T1000 (cell line): Measurements from ENCODE around the gene ASAP2.

Source experiments
- DNase-seq: peaks from one replicate; lab custom pipeline; 2025; ENCODE audit warnings: mixed read lengths; lab: John Stamatoyannopoulos, UW

The ASAP2 gene

DNA sequence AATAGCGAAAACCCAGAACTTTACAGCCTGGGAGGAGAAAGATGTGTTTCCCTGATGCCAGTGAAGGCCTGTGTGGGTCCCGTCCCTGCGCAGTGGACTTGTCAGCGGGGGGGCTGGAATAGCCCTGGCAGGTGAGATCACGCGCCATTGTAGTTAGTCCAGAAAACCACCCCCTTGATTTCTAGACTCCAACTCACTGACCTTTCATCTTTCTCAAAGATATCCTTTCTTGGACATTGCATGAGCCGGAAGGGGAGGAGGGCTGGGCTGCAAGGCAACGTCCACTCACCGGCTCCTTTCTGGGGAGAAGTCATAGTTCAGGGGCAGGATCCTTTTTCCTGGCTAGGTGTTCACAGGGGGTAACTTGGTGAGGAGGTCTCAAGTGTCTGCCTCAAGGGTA is 22.3 kb upstream of the ASAP2 start:
- no peak for DNase-seq

DNA sequence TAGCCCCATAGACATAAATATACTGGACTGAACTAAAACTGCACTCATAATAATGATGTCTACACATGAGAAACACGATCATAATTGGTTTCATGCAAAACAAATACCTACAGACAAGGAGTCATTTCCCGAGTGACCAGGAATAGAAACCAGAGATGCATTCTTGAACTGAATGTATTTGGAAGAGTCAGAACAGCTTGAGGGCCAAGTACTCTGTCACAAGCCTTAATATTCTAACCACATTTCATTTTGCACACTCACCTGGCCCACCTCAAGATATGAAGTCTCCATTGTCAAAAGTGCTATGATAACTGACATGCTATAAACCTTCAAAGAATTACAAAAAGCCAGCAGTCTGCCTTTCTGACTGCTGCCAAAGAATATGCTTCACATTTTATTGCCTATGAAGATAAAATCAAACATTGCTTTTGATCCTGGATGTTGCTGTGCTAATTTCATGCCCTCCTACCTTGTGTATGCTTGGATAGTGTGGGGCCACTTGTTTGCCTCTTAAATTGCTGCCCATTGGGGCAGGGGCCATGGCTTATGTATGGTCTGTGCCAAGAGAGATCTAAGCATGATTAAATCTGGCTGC is 18.9 kb upstream of the ASAP2 start:
- no peak for DNase-seq

DNA sequence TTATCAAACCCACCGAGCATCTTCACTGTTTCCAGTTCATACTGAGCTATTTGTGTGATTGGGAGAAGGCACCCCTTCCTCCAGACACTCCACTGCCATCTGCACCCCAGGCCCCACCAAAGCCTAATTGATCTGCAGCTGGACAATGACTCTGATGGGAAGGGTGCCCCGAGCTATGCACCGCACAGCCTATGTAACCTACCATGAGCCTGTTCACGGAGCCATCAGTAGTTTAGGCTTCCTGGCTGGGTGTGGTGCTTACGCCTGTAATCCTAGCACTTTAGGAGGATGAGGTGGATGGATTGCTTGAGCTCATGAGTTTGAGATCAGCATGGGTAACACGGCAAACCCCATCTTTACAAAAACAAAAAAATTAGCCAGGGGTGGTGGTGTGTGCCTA is 17.8 kb upstream of the ASAP2 start:
- DNase-seq: no peak

DNA sequence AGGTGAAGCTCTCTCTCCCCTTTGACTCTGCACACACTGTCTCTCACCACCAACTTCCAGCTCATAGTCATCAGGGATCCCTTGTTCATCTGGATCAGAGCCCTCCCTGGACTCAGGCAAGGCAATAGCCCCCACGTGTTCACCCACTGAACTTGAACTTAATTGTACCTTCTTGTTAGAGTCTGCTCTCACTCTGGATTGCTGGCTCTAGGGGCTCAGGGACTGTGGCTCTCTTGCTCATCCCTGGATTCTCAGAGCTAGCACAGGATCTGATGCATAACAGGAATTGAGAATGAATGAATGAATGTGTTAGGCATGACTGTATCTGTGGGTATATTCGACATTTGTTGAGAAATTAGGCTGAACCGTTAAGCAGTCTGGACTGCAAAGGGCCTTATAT is 16.7 kb upstream of the ASAP2 start:
- no peak for DNase-seq

DNA sequence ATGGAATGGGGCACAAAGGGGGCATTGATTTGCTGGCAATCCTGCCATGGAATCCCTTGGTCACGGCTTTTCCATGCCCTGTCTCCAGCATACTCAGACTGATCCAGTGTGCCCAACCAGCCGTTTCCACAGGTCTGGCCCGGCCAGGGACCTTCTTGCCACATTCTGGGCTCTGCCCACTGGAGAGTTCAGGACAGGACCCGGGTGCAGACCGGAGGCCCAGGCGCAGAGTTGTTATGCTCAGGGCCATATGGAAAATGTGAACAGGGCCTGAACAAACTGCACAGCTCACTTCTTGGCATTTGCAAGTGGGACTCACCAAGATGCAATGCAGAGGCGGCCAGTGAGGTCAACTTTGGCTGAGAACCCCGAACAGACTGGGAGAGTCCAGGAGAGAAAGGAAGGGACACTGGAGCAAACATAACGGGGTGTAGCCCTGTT is 15.6 kb upstream of the ASAP2 start:
- peak; percentile 30 for DNase-seq

DNA sequence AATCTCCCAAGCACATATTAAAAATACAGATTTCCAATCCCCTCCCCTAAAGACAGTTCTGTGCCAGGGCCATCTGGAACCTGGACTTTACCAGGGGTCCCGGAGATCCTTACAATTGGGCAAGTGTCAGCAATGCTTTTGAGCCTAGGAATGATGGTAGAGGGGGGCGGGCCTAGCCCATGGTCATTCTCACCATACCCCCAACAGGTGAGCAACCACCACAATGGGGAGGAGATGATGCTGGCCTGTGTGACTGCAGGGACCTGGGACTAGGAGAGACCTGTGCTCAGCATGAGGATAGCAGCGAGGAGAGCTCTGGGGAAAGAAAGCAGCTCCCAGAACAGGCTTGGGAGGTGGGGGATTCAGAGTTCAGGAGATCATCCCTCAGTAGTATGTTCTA is 13.9 kb upstream of the ASAP2 start:
- no peak for DNase-seq

DNA sequence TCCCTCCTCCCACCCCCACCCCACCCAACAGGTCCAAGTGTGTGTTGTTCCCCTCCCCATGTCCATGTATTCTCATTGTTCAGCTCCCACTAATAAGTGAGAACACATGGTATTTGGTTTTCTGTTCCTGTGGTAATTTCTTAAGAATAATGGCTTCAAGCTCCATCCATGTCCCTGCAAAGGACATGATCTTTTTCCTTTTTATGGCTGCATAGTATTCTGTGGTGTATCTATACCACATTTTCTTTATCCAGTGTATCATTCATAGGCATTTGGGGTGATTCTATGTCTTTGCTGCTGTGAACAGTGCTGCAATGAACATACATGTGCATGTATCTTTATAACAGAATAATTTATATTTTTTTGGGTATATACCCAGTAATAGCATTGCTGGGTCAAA is 12.3 kb upstream of the ASAP2 start:
- DNase-seq: no peak

DNA sequence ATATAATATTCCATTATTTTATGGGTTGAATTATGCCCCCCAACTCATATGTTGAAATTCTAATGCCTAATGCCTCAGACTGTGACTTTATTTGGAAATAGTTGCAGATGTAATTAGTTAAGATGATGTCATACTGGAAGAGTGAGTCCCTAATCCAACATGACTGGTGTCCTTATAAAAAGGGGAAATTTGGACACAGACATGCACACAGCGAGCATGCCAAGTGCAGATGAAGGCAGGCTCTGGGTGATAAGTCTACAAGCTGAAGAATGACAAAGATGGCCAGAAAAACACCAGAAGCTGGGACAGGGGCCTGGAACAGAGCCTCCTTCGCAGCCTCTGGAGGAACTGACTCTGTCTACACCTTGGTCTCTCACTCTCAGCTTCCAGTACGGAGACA is 10.0 kb upstream of the ASAP2 start:
- no peak for DNase-seq

DNA sequence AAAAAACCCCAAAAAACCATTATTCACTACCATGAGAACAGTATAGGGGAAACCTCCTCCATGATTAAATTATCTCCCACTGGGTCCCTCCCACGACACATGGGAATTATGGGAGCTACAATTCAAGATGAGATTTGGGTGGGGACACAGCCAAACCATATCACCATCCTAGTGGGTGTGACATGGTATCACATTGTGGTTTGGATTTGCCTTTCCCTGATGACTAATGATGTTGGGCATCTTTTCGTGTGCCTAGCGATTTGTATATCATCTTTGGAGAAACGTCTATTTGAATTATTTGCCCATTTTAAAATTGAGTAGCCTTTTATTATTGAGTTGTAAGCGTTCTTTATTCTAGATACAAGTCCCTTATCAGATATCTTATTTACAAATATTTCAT is 8.7 kb upstream of the ASAP2 start:
- DNase-seq: no peak

DNA sequence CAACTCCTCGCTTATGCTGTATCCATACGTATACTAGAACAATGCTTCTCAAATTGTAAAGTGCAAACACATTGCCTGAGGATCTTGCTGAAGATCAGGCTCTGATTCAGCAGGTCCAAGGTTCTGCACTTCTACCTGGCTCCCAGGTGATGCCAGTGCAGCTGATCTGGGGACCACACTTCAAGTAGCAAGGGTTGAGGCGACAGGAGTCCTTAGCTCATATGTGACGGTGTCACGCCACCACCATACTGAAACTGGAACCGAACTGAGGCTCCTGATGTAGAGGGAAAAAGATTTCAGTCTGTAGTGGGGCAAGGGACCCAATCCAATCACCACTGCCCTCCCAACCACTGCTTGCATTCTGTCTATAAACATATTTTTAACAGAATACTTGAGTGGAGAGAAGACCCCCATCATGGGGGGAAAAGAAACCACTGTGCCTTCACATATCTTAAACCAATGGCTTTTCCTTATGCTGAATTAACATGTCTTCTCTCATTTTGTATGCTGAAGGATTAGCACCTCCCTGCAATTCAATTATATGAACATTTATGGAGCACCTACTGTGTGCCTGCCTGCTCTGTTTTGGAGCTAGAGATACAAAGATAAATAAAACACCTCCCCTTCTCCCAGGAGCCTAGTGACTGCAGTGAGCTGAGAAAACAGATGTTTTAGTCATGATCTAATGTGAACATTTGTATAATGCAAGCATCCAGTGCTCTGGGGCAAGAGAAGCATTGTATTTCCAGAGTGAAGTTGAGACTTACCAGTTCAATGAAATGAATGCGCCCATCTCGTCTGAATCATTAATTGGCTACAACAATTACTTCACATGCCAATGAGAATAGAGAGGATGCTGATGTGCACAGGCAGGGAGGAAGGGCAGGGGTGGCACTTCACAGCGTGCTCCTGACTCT is 6.6 kb upstream of the ASAP2 start:
- no peak for DNase-seq

DNA sequence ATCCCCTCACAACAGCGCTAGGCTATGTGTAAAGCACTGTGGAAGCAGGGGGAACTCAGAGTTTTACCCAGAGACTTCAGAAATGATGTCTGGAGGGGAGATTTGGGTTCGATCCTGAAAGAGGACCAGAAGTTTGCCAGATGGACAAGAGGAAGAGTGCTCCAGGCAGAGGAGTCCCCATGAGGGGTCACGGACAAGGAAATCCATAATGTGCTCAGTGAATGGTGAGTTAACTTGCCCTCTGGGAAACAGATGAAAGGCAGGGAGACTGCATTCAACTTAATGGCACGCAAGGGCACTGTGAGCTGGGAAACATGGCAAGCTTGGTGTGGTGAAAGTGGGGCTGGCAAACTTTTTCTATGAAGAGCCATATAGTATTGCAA is 6.0 kb upstream of the ASAP2 start:
- no peak for DNase-seq

DNA sequence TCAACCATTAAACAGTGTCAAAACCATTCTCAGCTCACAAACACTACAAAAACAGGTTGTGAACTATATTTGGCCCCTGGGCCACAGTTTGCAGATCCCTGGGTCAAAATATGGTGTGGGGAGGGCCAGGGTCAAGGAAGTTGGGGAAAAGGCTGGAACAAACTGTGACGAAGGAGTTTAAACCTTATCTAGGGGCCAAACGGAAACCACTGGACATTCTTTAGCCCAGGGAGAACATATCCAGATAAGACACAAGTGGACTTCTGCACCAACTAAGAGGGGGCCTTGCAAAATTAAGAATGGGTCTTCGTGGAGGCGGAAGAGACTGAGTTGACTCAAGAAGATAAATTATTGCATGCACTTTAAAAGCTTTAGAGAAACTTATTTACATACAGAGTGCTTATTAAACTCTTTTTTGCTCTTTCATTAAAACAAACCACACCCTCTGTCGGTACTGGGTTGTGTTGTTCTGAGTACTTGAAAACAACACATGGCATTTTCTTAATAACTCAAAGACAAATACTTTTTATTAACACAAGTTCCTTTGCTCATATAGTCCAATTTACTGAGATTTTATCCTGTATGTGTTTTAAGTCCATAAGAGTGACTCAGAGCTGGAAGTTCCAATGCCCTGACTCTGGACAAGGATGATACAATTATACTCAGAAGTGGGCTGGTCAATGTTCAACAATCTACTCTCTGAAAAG is 5.3 kb upstream of the ASAP2 start:
- DNase-seq: no peak

DNA sequence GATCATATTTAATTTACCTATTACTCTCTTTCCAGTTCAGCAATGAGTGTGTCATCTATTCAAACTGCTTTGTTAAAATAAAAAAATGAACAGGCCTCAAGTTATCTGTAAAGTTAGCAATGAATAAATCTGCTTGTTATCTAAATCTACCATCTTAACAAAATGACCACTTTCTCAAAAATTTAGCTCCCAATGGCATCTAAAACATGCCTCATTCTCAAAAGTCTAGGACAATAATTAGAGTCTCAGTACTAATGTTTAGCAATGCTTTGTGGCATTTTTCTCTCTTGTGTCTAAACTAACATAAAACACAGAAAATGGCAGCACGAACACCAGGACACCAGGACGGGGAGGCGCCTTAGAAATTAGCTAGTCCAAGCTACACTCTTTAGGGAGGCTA is 3.6 kb upstream of the ASAP2 start:
- DNase-seq: no peak

DNA sequence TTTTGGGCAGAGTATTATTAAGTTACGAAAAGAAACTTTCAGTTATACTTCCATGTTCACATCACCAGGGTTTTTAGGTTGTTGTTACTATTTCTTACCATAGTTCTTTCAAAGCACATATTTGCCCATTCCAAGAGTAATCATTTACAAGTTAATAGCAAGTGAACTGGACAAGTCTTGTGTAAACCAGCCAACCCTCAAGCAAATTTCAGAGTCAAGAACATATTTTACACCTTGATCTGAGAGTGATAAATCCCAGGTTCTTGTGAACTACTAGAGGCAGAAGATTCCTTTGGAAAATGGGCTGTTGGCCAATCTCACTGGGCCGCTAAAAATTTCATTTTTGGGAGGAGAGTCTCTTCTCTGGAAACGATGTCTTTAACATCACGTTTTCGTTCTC is 2.7 kb upstream of the ASAP2 start:
- DNase-seq: no peak

DNA sequence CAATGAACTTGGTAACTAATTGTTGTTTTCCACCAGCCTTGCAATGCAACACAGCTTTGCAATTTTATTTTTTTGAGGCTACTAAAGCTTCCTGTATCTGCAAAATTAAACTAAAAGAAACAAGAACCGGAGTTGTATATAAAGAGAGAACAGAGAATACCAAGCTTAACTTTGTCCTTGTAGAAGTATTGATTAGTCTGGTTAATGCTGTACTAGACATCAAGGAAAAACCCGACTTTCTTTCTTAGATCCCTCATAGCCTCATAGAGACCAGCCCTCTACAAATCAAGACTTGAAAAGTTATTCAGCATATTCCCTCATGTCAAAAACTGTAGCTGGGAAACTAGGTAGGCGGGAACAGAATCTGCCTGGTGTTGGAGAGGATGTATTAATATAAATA is 1.7 kb upstream of the ASAP2 start:
- DNase-seq: no peak

DNA sequence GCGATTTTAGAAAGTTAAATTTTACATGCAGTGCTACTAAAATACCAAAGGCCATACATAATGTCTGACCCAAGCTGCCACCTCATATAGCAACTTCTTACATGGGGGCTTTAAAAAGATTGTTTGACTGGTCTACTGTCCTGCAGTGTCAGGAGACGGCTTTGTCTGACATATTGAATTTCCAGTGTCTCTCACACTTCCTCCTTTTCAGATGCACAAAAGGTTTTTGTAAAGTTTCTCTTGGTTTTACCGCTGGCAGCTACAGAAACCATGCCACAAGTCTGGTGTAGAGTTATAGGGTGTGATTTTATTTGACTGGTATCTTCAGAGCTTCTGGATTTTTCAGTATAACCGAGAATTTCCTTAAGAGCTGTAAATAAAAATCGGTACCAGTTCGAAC is 1.1 kb upstream of the ASAP2 start:
- DNase-seq: no peak

DNA sequence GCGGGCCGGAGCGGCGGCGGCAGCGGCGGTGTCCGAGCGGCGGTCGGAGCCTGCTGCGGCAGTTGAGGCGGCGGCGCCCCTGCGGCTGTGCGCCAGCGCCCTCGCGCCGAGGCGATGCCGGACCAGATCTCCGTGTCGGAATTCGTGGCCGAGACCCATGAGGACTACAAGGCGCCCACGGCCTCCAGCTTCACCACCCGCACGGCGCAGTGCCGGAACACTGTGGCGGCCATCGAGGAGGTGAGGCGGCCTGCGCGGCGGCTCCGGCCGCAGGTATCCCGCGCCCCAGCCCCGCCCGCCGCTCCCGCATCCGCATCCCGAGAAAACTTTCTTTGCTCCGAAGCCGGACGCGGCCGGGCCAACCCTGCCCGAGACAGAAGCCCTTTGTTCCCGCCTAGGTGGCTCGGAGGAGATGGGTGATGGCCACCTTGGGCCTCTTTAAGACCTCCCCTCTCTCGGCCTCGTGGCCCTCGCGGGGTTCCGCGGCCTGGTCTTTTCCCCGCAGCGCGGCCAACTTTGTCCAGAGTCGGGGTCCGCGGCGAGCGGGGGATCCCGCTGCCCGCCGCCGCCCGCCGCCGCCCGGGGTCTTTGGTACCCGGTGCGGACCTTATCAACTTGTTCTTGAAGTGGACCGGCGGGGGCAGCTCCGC is 504 bp downstream of the ASAP2 start:
- peak; percentile 14 for DNase-seq

DNA sequence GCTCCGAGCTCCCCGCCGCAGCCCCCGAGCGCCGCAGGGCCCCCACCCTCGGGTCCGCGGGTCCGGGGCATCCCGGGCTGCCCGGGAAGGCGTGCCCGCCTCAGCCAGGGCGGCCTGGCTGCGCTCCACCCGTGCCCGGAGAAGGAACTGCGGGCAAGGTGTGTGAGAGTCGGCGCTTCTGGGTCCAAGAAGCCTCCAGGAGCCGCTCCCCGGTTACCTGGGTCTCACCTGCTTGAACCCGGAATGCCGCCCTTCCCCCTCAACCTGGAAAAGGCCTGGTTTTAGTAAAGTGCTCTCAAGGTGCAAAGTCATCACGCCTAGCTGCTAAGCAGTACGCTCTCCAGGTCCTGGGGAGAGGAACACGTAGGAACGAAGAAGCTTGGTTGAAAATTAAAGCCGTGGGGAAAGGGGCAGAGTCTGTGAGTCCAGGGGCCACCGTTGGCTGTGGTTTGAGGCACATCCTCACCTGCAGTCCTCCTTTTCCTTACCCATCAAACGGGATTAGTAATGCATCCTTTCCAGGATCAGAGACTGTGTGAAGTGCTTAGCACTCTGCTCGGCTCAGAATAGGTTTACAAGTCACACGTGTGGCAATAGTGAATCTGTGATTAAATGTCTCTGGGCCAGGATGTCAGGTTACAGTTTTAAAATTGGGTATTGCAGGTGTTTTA is 1.2 kb downstream of the ASAP2 start:
- DNase-seq: no peak

DNA sequence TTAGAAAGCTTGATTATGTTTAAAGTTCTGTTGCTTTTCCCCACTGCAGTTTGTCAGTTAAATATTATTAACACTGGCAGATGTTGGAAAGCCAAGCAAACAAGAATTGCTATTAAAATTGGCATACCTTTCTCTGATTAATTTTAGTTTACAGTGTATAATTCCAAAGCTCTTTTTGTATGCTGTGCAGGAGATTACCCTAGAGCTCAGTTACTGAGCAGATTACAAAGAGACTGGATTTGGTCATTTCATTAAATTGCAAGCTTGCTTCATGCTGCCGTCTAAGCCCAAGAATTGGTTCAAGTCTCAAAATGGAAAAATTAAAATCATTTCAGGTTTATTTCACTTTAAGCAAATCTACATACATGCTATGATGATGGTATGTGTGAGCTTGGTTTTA is 2.3 kb downstream of the ASAP2 start:
- DNase-seq: no peak

DNA sequence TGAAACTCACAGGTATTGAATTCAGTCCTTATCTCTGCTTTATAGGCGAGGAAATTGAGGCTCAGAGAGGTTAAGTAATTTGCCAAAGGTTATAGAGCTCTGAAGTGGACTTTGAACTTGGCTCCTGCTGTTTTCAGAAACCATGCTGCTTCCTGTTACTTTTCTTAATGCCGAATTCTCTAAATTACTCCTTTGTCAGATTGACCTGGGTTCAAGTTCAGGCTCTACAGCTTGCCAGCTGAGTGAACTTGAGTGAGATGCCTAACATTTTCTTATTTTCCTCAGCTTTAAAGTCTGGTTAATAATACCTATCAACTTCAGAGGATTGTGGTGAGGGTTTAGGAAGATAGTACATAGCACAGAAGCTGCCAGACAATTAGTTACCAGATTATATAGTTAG is 3.4 kb downstream of the ASAP2 start:
- DNase-seq: no peak

DNA sequence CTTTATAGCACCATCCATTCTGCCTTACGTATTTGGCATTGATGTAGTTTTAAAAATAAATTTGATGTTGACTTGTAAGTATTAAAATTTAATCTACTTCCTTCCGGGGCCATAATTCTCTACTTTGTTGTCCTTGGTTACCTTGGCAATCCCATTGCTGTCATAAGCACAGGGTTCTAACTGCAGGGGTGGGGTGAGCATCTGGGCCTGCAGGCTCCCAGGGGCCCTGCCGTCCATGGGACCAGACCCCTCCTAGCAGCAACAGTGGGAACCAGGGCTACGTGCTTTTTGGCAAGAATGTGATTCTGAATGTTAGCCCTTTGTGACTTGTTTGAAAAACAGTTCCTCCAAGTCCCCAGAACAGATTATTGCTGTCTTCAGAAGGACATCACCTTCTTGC is 4.9 kb downstream of the ASAP2 start:
- DNase-seq: no peak

DNA sequence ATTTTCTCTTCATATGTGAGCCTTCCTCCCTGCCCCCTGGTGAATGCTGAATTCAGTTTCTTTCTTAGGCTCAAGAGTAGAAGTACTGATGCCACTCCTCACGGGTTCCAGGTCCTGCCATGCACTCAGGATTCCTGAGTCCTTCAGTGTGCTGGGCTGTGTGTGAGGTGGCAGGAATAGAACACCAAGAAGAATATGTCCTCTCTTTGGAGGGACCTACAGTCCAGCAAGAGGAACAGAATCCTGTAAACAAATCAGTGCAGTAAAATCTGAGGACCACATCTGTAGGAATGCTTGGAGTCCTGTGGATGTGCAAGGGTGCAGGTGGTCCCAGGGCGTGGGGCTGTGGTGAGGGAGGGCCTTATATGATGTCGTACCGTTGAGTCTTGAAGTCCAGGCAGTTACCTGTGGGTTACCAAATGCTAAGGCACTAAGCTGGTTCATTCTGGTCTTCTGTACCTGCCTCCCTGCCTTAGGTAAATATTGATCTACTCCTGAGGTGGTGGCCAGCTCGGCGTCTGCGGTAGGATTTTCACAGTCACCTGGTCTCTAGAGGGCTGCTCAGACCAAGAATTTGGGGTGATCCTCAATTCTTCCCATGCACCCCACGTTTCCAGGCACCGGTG is 5.5 kb downstream of the ASAP2 start:
- DNase-seq: no peak
